ENCODE measurements around the gene TMC5. TPM values are rescaled to one million over a fixed set of nuclear protein-coding genes. Genes with fewer than 3 reads are reported as not detected.

TMC5 gene
- total and polyA plus RNA-seq, 5 donors from 2014 or later, result not detected

DNA sequence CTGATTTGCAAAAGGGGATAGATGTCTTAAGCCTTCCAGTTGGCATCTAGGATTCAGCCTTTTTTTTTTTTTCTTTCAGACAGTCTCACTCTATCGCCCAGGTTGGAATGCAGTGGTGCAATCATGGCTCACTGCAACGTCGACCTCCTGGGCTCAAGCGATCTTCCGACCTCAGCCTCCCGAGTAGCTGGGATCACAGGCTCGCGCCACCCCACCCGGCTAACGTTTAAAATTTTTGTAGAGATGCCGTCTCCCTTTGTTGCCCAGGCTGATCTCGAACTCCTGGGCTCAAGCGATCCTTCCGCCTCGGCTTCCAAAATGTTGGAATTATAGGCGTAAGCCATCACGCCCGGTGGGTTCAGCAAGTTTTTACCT, 105.5 kb downstream of the TMC5 start:
- Mint-ChIP-seq H3K4me3 (peak overlapping the region; percentile 56 to 98 (median 96)), H3K4me1 (peaks cover 25 to 69% (median 36%) of the 10 kb centered on the region in 4 donors), H3K36me3 (peaks cover 8% of the 10 kb centered on the region), H3K9me3 (no peaks in the 10 kb centered on the region), H3K27me3 (no peaks in the 10 kb centered on the region), H3K27ac (peak overlapping the region in 1 of 3 donors; percentile 92)
- H3K27ac ChIP-seq (ENCODE audit: insufficient read depth, low read length, poor library complexity, severe bottlenecking), result peak overlapping the region; percentile 70
- DNase-seq, result no peak
- ATAC-seq (ENCODE audit: low read depth in 2 of 2), result no peak
- peaks cover 53% of the 10 kb centered on the region for H3K4me1 ChIP-seq (ENCODE audit: control insufficient read depth, insufficient read depth, low read length, poor library complexity, severe bottlenecking)
- H3K36me3 ChIP-seq (ENCODE audit: control insufficient read depth, insufficient read depth, low read length), result peaks cover 3% of the 10 kb centered on the region
- no peaks in the 10 kb centered on the region for H3K9me3 ChIP-seq (ENCODE audit: control insufficient read depth in 2 of 2, low read length in 2 of 2)
- no peak overlapping the region for H3K4me3 ChIP-seq (ENCODE audit: low read depth, low read length)
- H3K27me3 ChIP-seq (ENCODE audit: control insufficient read depth, insufficient read depth, low read length), result no peaks in the 10 kb centered on the region

GRCh38 chr16:19523559-19524355, 106.1 kb downstream of the TMC5 start, which contains the start of gene CCP110:
TSS of gene CCP110 (plus strand) at chr16:19523942. CDS start at chr16:19527882, 3,940 bp downstream.
- Histone ChIP-seq H3K4me1 (ENCODE audit: control insufficient read depth, insufficient read depth, low read length, poor library complexity, severe bottlenecking) (peaks cover 47% of the 10 kb centered on the region), H3K27me3 (ENCODE audit: control insufficient read depth, insufficient read depth, low read length) (no peaks in the 10 kb centered on the region), H3K36me3 (ENCODE audit: control insufficient read depth, insufficient read depth, low read length) (peaks cover 9% of the 10 kb centered on the region), H3K27ac (ENCODE audit: insufficient read depth, low read length, poor library complexity, severe bottlenecking) (peak within 1 kb of the TSS; percentile 70), H3K4me3 (ENCODE audit: low read depth, low read length) (peak within 1 kb of the TSS; percentile 91), H3K9me3 (ENCODE audit: control insufficient read depth in 2 of 2, low read length in 2 of 2) (no peaks in the 10 kb centered on the region)
- H3K4me3 Mint-ChIP-seq, result peak within 1 kb of the TSS; percentile 95 to 99 (median 98)
- H3K36me3 Mint-ChIP-seq, result peaks cover 8% of the 10 kb centered on the region
- ATAC-seq (ENCODE audit: low read depth in 2 of 2), result peak; percentile 90 to 91
- peak; percentile 92 to 98 (median 94) for DNase-seq
- H3K27ac Mint-ChIP-seq, result peak within 1 kb of the TSS; percentile 92 to 99 (median 96)
- H3K4me1 Mint-ChIP-seq, result peaks cover 20 to 63% (median 33%) of the 10 kb centered on the region in 4 donors
- H3K27me3 Mint-ChIP-seq, result no peaks in the 10 kb centered on the region
- H3K9me3 Mint-ChIP-seq, result no peaks in the 10 kb centered on the region

DNA sequence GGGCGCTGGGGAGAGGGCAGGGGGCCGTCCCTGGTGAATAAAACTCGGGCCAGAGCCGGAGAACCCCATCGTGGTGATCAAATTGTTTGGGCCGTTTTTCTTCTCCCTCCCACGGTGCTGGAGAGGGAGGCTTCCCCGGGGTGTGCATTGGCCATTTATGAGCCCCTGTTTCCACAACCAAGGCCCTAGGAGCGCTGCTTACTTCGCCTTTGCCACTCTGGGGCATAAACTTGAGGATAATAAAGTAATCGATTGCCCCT, 106.6 kb downstream of the TMC5 start:
- H3K9me3 ChIP-seq (ENCODE audit: control insufficient read depth in 2 of 2, low read length in 2 of 2), result no peaks in the 10 kb centered on the region
- Mint-ChIP-seq H3K27ac (peak overlapping the region in 2 of 3 donors; percentile 92 to 96), H3K4me1 (peaks cover 20 to 59% (median 34%) of the 10 kb centered on the region in 4 donors), H3K36me3 (peaks cover 8% of the 10 kb centered on the region), H3K4me3 (peak overlapping the region; percentile 95 to 99 (median 98)), H3K9me3 (no peaks in the 10 kb centered on the region), H3K27me3 (no peaks in the 10 kb centered on the region)
- no peak for ATAC-seq (ENCODE audit: low read depth in 2 of 2)
- peak overlapping the region; percentile 91 for H3K4me3 ChIP-seq (ENCODE audit: low read depth, low read length)
- H3K4me1 ChIP-seq (ENCODE audit: control insufficient read depth, insufficient read depth, low read length, poor library complexity, severe bottlenecking), result peaks cover 44% of the 10 kb centered on the region
- peak overlapping the region; percentile 70 for H3K27ac ChIP-seq (ENCODE audit: insufficient read depth, low read length, poor library complexity, severe bottlenecking)
- peak in 1 of 3 donors; percentile 9 for DNase-seq
- H3K27me3 ChIP-seq (ENCODE audit: control insufficient read depth, insufficient read depth, low read length), result no peaks in the 10 kb centered on the region
- peaks cover 12% of the 10 kb centered on the region for H3K36me3 ChIP-seq (ENCODE audit: control insufficient read depth, insufficient read depth, low read length)

DNA sequence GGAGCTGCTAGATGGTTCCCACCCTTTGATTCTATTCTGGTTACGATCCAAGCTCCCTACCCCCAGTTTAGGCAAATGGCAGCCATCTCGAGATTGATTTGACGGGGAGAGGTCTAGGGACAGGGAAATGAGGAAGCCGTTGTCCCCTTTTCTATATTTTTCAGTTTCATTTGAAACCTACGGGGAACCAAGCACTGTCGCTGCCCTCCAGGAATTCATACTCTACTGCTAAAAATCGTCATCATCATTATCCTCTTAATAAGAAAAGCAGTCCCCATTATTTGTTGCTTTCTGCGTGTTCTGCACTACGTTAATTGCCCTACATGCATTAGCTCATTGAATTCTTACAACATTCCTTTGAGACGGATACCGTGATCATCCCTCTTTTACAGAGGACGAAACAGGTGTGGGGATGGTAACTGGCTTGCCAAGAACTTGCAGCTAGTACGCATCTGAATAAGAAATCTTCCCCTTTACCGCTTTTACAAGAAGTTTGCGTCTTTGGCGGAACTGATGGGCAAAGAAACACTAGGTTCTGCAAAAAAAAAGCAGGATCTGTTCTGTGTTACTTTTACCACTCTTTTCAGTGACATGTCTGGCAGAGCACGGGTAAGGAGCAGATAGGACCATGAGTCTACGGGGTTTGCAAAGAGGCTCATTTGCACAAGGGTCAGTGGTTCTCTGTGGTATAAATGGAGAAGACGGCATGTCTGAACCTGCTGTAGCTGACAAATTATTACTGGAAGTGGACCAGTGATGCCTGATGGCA, 107.1 kb downstream of the TMC5 start:
- DNase-seq (peak in 1 of 3 donors; percentile 34), ATAC-seq (ENCODE audit: low read depth in 2 of 2) (no peak)
- Histone ChIP-seq H3K9me3 (ENCODE audit: control insufficient read depth in 2 of 2, low read length in 2 of 2) (no peaks in the 10 kb centered on the region), H3K36me3 (ENCODE audit: control insufficient read depth, insufficient read depth, low read length) (peaks cover 12% of the 10 kb centered on the region), H3K27ac (ENCODE audit: insufficient read depth, low read length, poor library complexity, severe bottlenecking) (no peak overlapping the region), H3K27me3 (ENCODE audit: control insufficient read depth, insufficient read depth, low read length) (no peaks in the 10 kb centered on the region), H3K4me3 (ENCODE audit: low read depth, low read length) (peak overlapping the region; percentile 91), H3K4me1 (ENCODE audit: control insufficient read depth, insufficient read depth, low read length, poor library complexity, severe bottlenecking) (peaks cover 44% of the 10 kb centered on the region)
- peaks cover 8% of the 10 kb centered on the region for H3K36me3 Mint-ChIP-seq
- no peaks in the 10 kb centered on the region for H3K27me3 Mint-ChIP-seq
- H3K27ac Mint-ChIP-seq, result peak overlapping the region in 2 of 3 donors; percentile 92 to 96
- H3K4me1 Mint-ChIP-seq, result peaks cover 20 to 54% (median 34%) of the 10 kb centered on the region in 4 donors
- H3K4me3 Mint-ChIP-seq, result peak overlapping the region; percentile 95 to 99 (median 98)
- H3K9me3 Mint-ChIP-seq, result no peaks in the 10 kb centered on the region

- Mint-ChIP-seq H3K9me3 (no peaks in the 10 kb centered on the region), H3K27me3 (no peaks in the 10 kb centered on the region), H3K36me3 (peaks cover 8% of the 10 kb centered on the region), H3K27ac (peak overlapping the region in 1 of 3 donors; percentile 92), H3K4me1 (peaks cover 20 to 50% (median 30%) of the 10 kb centered on the region in 4 donors), H3K4me3 (peak overlapping the region; percentile 95 to 99 (median 98))
- ATAC-seq (ENCODE audit: low read depth in 2 of 2) (no peak), DNase-seq (no peak)
- Histone ChIP-seq H3K27ac (ENCODE audit: insufficient read depth, low read length, poor library complexity, severe bottlenecking) (no peak overlapping the region), H3K4me3 (ENCODE audit: low read depth, low read length) (peak overlapping the region; percentile 91), H3K27me3 (ENCODE audit: control insufficient read depth, insufficient read depth, low read length) (no peaks in the 10 kb centered on the region), H3K36me3 (ENCODE audit: control insufficient read depth, insufficient read depth, low read length) (peaks cover 12% of the 10 kb centered on the region), H3K4me1 (ENCODE audit: control insufficient read depth, insufficient read depth, low read length, poor library complexity, severe bottlenecking) (peaks cover 39% of the 10 kb centered on the region), H3K9me3 (ENCODE audit: control insufficient read depth in 2 of 2, low read length in 2 of 2) (no peaks in the 10 kb centered on the region)
These were observed 107.7 kb downstream of the TMC5 start for GRCh38 chr16:19525385-19525723.

- no peak overlapping the region for H3K27ac Mint-ChIP-seq
- H3K27ac ChIP-seq (ENCODE audit: insufficient read depth, low read length, poor library complexity, severe bottlenecking), result no peak overlapping the region
- ATAC-seq (ENCODE audit: low read depth in 2 of 2) (no peak), DNase-seq (no peak)
- peaks cover 25% of the 10 kb centered on the region for H3K4me1 ChIP-seq (ENCODE audit: control insufficient read depth, insufficient read depth, low read length, poor library complexity, severe bottlenecking)
- H3K4me3 Mint-ChIP-seq, result peak overlapping the region in 1 of 4 donors; percentile 3
- peaks cover 15 to 32% (median 21%) of the 10 kb centered on the region in 4 donors for H3K4me1 Mint-ChIP-seq
- no peaks in the 10 kb centered on the region for H3K27me3 ChIP-seq (ENCODE audit: control insufficient read depth, insufficient read depth, low read length)
- no peak overlapping the region for H3K4me3 ChIP-seq (ENCODE audit: low read depth, low read length)
- no peaks in the 10 kb centered on the region for H3K9me3 ChIP-seq (ENCODE audit: control insufficient read depth in 2 of 2, low read length in 2 of 2)
- peaks cover 12% of the 10 kb centered on the region for H3K36me3 ChIP-seq (ENCODE audit: control insufficient read depth, insufficient read depth, low read length)
- no peaks in the 10 kb centered on the region for H3K9me3 Mint-ChIP-seq
- no peaks in the 10 kb centered on the region for H3K27me3 Mint-ChIP-seq
- peaks cover 10% of the 10 kb centered on the region for H3K36me3 Mint-ChIP-seq
These were observed 109.5 kb downstream of the TMC5 start for GRCh38 chr16:19527161-19527560.

- Histone ChIP-seq H3K27ac (ENCODE audit: insufficient read depth, low read length, poor library complexity, severe bottlenecking) (no peak overlapping the region), H3K4me3 (ENCODE audit: low read depth, low read length) (no peak overlapping the region), H3K27me3 (ENCODE audit: control insufficient read depth, insufficient read depth, low read length) (no peaks in the 10 kb centered on the region), H3K9me3 (ENCODE audit: control insufficient read depth in 2 of 2, low read length in 2 of 2) (no peaks in the 10 kb centered on the region), H3K4me1 (ENCODE audit: control insufficient read depth, insufficient read depth, low read length, poor library complexity, severe bottlenecking) (peaks cover 19% of the 10 kb centered on the region), H3K36me3 (ENCODE audit: control insufficient read depth, insufficient read depth, low read length) (peaks cover 17% of the 10 kb centered on the region)
- H3K27me3 Mint-ChIP-seq, result no peaks in the 10 kb centered on the region
- no peak for DNase-seq
- no peaks in the 10 kb centered on the region for H3K9me3 Mint-ChIP-seq
- peaks cover 19% of the 10 kb centered on the region for H3K36me3 Mint-ChIP-seq
- H3K4me3 Mint-ChIP-seq, result no peak overlapping the region
- no peak for ATAC-seq (ENCODE audit: low read depth in 2 of 2)
- peaks cover 14 to 24% (median 18%) of the 10 kb centered on the region in 4 donors for H3K4me1 Mint-ChIP-seq
- H3K27ac Mint-ChIP-seq, result no peak overlapping the region
These were observed 111.0 kb downstream of the TMC5 start for GRCh38 chr16:19528666-19529065.

Measured in CD4-positive, CD25-positive, alpha-beta regulatory T cell (primary cell).